Activated T-helper 2 cell treated with anti-CD3 and anti-CD28 coated beads, Interferon-gamma antibody, Interleukin-2, Interleukin-4, amounts not matched to agents 10 μg/mL and 5 μg/mL and 100 μg/mL, durations not matched to agents 14 hours and 24 hours and 36 hours (primary cell): ENCODE measurements around the gene AHR. TPM values are rescaled to one million over a fixed set of nuclear protein-coding genes. Genes with fewer than 3 reads are reported as not detected.

Experiments
- DNase-seq: peaks from one replicate; pipeline ENCODE4 v3.0.0; 2021; ENCODE audit warnings: low spot score
- H3K27ac Mint-ChIP-seq: one replicate; pipeline ENCODE4 v1.8.0; 2021; ENCODE audit warnings: mixed read lengths
- H3K27me3 Mint-ChIP-seq: one replicate; pipeline ENCODE4 v1.8.0; 2021; ENCODE audit warnings: low read depth, mixed read lengths
- H3K36me3 Mint-ChIP-seq: one replicate; pipeline ENCODE4 v1.8.0; 2021; ENCODE audit warnings: low read depth, mixed read lengths
- H3K4me1 Mint-ChIP-seq: one replicate; pipeline ENCODE4 v1.8.0; 2021; ENCODE audit warnings: low read depth, mixed read lengths
- H3K4me3 Mint-ChIP-seq: one replicate; pipeline ENCODE4 v1.8.0; 2021; ENCODE audit warnings: low read depth, mild to moderate bottlenecking, moderate library complexity, mixed read lengths
- H3K9me3 Mint-ChIP-seq: one replicate; pipeline ENCODE4 v1.8.0; 2021; ENCODE audit warnings: mixed read lengths
- intact Hi-C: fragments of 100-400 bp; cut with micrococcal nuclease; formaldehyde crosslinking; loops from one replicate; pipeline ENCODE4 v1.15.1; 2023
- total RNA-seq: library from RNA; stranded (reverse); gene quantifications from 2 replicates; pipeline ENCODE4 v1.2.3, GENCODE V29; 2022

Gene AHR
- total RNA-seq, 1 donor from 2014 or later = 37.2 TPM

DNA sequence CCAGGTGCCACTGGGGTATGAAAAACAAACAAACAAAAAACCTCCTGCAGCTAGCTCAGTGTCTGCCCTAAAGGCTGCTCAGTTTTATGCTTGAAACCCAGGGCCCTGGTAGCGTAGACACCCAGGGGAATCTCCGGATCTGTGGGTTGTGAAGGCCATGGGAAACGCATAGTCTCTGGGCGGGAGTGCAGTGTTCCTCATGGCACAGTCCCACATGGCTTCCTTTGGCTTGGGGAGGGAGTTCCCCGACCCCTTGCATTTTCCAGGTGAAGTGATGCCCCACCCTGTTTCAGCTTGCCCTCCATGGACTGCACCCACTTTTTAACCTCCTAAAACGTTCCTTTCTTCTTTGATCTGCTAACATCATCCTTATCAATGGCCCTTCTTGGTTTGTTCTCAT is 56.0 kb downstream of the AHR start:
- peaks cover 42% of the 10 kb centered on the region for H3K36me3 Mint-ChIP-seq
- no peak overlapping the region for H3K27ac Mint-ChIP-seq
- no peak for DNase-seq
- H3K9me3 Mint-ChIP-seq = peaks cover 32% of the 10 kb centered on the region
- H3K4me1 Mint-ChIP-seq = peaks cover 2% of the 10 kb centered on the region
- H3K4me3 Mint-ChIP-seq = no peak overlapping the region
- intact Hi-C loops = no loop called here
- no peaks in the 10 kb centered on the region for H3K27me3 Mint-ChIP-seq

DNA sequence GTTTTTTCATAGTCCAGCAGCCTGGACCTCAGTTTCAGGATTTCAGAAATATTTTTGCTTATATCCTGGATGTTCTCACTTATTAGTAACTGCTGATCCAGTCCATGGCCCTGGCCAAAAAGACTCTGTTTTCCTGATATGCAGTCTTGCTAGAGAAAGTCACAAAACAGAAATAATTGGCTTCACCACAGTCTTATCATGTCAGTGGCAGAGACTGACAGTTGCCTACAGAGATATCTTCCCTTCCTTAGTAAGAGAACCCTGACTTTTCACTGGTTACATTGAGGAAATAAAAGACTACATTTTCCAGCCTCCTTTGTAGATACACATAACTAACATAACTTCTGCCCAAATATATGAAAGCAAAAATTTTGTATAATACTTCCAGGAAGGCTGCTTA is 56.6 kb downstream of the AHR start:
- H3K4me3 Mint-ChIP-seq = no peak overlapping the region
- intact Hi-C loops = no loop called here
- DNase-seq = no peak
- peaks cover 26% of the 10 kb centered on the region for H3K9me3 Mint-ChIP-seq
- H3K4me1 Mint-ChIP-seq = peaks cover 2% of the 10 kb centered on the region
- H3K27me3 Mint-ChIP-seq = no peaks in the 10 kb centered on the region
- no peak overlapping the region for H3K27ac Mint-ChIP-seq
- H3K36me3 Mint-ChIP-seq = peaks cover 37% of the 10 kb centered on the region

DNA sequence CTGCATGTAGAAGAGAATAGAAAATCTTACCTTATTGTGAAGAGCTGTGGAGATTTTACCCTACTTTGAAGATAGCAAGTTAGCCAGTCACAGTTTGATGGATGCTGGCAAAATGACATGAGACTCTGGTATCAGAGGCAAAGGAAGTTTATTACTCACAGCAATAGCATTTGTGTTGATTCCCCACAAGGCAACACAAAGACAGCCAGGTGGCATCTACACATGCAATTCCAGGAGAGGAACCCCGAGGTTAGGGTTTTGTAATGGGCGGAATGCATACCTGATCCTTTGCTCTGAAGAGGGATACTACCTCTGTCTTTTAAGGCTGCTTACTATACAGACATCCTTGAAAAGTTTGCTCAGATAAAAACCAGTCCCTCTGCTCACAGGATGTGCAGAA is 59.5 kb downstream of the AHR start:
- no peak for DNase-seq
- intact Hi-C loops = no loop called here
- H3K9me3 Mint-ChIP-seq = peaks cover 3% of the 10 kb centered on the region
- peaks cover 23% of the 10 kb centered on the region for H3K36me3 Mint-ChIP-seq
- no peak overlapping the region for H3K4me3 Mint-ChIP-seq
- no peak overlapping the region for H3K27ac Mint-ChIP-seq
- H3K27me3 Mint-ChIP-seq = no peaks in the 10 kb centered on the region
- peaks cover 2% of the 10 kb centered on the region for H3K4me1 Mint-ChIP-seq

DNA sequence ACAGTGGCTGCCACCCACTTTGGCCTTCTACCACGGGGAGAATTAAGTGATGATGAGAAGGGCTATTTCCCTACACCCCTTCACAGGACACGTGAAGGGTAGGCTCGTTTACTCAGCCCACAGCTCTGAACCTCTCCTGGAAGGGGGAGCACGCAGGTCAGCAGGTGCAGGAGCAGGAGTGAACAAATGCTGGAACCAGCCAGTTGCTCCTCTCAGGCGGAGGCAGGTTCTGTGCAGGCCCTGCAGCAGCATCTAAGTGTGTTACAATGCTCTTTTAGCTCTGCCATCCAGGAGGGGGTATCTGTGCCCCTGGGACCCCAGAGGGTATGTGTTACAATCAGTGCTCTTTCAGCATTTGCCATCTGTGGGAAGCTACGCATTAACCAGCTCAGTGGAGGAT is 61.2 kb downstream of the AHR start:
- Mint-ChIP-seq H3K27me3 (no peaks in the 10 kb centered on the region), H3K27ac (no peak overlapping the region), H3K36me3 (peaks cover 17% of the 10 kb centered on the region), H3K9me3 (no peaks in the 10 kb centered on the region), H3K4me1 (peaks cover 2% of the 10 kb centered on the region), H3K4me3 (no peak overlapping the region)
- no peak for DNase-seq
- intact Hi-C loops = no loop called here

DNA sequence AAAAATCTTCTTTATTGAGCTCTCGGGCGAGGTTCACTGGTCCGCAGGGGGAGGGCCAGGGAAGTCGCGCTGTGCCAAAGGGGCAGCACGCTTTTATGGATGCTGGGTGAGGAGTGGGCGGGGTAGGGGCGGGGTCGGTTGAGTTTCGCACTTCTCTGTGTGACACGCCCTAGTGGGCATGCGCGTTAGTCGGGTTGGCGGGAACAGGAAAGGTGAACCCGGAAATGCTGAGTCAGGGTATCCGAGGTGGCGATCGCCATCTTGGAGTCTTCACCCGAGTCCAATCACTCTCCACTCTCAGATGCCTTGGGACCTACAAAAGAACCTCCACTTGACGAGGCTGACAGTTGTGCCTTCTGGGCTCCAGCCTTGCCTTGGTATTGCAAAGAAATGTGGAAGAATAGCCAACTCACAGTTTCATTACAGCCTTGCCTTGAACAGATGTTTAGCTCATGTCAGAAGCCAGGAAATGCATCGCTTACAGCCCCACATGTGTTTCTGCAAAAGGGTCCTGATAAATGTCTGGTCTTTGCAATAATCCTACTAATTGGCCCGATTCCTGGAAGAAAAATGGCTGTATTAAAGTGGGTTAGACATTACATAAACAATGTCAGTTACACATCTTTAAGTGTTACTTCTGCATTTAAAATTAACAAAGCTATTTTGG is 64.1 kb downstream of the AHR start:
- DNase-seq = no peak
- Mint-ChIP-seq H3K4me3 (no peak overlapping the region), H3K27me3 (no peaks in the 10 kb centered on the region), H3K36me3 (peaks cover 13% of the 10 kb centered on the region), H3K9me3 (no peaks in the 10 kb centered on the region), H3K4me1 (peaks cover 14% of the 10 kb centered on the region), H3K27ac (no peak overlapping the region)
- intact Hi-C loops = no loop called here

DNA sequence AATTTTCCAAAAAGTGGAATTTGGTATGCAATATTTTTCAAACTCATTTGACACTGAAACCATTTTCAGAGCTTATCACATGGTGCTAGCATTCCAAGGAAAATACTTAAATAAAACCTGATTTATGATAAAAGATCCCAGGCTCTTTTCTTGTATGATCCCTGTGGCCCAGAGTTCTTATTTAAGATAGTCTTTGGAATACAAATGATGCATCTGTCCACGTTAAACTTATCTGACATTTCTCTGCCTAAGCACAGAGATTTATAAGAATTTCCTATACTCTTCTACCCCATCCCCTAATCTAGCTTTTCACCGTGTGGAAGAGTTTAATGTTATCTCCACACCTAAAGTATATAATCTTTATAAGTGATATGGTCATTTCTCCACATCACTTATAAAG is 66.2 kb downstream of the AHR start:
- Mint-ChIP-seq H3K36me3 (peaks cover 11% of the 10 kb centered on the region), H3K27me3 (no peaks in the 10 kb centered on the region)

DNA sequence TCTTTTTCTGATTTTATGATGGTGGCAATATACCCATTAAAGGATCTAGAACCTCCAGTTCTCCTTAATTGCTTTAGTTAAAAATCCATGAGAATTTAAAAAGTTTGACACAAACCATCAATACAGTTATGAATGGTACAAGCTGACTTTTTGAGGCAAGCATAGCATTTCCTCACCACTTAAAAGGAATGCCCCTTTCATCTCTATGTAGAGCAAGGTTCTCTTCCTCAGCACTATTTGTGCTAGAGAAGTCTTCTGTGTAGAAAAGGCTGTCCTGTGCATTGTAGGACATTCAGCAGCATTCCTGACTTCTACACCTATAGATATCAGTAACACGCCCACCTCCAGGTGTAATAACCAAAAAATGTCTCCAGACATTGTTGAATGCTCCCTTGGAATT is 67.3 kb downstream of the AHR start:
- H3K4me3 Mint-ChIP-seq = no peak overlapping the region
- H3K9me3 Mint-ChIP-seq = no peaks in the 10 kb centered on the region
- no peak overlapping the region for H3K27ac Mint-ChIP-seq
- intact Hi-C loops = loop anchor here (5.0 kb wide), 1 partner anchor 37 kb away; no protein-coding TSS in a partner anchor
- H3K27me3 Mint-ChIP-seq = no peaks in the 10 kb centered on the region
- DNase-seq = no peak
- peaks cover 17% of the 10 kb centered on the region for H3K4me1 Mint-ChIP-seq
- peaks cover 8% of the 10 kb centered on the region for H3K36me3 Mint-ChIP-seq

More for the DNA sequence above, 66.2 kb downstream of the AHR start:
- intact Hi-C loops = loop anchor here (5.0 kb wide), 1 partner anchor 38 kb away; no protein-coding TSS in a partner anchor
- Mint-ChIP-seq H3K9me3 (no peaks in the 10 kb centered on the region), H3K27ac (no peak overlapping the region), H3K4me3 (no peak overlapping the region), H3K4me1 (peaks cover 14% of the 10 kb centered on the region)
- DNase-seq = no peak

DNA sequence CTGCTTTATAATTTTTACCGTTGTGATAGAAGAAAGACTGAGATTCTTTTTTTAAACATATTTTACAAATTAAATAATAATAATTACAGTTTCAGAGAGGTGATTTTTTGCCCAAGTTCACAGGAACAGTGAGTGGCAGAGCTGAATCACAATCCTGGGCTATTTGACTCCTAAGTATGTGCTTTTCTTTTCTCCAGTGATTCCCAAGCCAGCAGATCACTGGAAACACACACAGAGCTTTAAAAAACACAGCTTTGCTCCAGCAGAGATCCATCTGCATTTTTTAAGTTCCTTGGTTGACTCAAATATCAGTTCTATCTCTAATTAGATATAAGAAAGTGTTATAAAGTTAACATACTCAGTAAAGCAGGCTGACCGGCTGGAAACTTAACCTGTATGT is 69.0 kb downstream of the AHR start:
- no peak overlapping the region for H3K27ac Mint-ChIP-seq
- H3K9me3 Mint-ChIP-seq = no peaks in the 10 kb centered on the region
- DNase-seq = no peak
- no peaks in the 10 kb centered on the region for H3K36me3 Mint-ChIP-seq
- no peaks in the 10 kb centered on the region for H3K27me3 Mint-ChIP-seq
- peaks cover 20% of the 10 kb centered on the region for H3K4me1 Mint-ChIP-seq
- intact Hi-C loops = loop anchor here (5.0 kb wide), 1 partner anchor 35 kb away; no protein-coding TSS in a partner anchor
- no peak overlapping the region for H3K4me3 Mint-ChIP-seq

DNA sequence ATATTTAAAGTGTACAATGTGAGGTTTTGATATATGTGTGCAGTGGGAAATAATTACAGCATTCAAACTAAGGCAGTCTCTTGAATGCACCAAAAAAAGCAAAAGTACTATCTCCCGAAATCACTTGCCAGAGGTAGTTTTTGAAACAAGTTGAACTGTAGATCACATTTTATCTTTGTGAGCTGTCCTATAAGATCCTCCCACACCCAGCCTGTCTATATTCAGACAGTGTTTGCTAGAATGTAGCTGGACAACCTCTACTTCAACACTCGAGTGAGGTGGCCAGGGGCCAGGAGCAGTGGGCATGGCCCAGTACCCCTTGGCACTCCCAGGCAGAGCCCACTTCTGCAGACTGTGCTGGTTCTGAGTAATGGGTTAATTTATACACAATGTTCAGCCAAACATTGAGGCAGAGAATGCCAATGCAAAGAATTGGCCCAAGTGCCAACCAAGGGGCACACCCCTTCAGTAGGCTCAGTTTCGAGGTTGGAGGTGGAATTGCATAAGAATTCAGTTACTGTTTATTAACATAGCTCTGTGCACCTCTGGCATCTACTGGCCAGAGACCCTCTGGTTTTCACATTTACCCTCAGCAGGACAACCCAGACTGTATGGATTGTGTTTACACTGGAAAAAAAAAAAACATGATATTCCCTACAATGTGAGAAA is 70.5 kb downstream of the AHR start:
- Mint-ChIP-seq H3K4me3 (no peak overlapping the region), H3K9me3 (no peaks in the 10 kb centered on the region), H3K27me3 (no peaks in the 10 kb centered on the region), H3K4me1 (peaks cover 20% of the 10 kb centered on the region), H3K27ac (no peak overlapping the region), H3K36me3 (no peaks in the 10 kb centered on the region)
- DNase-seq = no peak
- intact Hi-C loops = loop anchor here (5.0 kb wide), 1 partner anchor 33 kb away; no protein-coding TSS in a partner anchor

DNA sequence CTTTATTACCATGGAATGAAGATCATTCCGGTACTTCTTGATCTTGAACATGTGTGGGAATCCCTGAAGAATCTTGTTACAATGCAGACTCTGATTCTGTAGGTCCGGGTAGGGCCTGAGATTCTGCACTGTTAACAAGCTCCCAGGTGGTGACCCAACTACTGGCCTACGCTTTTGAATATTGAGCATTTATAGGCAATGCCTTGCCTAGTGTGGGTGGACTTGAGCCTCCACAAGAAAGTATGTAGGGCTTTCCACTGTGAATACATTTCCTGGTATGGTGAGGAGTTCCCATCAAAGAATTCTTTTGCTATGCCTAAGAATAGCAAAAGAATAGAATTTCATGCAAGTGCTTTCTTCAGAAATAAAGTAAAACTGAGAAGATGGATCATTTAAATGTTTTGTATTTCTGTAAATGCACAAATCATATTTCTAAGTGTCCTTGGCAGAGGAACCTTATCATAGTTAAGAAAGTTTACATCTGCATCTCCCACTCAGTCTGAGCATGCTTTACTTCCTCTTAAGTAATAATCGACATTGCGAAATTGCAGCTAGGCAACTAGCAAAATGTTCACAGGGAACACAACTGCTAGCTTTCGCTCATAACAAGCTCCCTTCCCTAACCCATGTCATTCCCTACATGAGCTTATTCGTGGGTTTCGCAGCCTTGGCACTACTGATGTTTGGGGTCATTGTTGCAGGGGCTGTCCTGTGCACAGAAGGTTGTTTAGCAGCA is 71.4 kb downstream of the AHR start:
- Mint-ChIP-seq H3K4me3 (no peak overlapping the region), H3K9me3 (no peaks in the 10 kb centered on the region), H3K27me3 (no peaks in the 10 kb centered on the region)

DNA sequence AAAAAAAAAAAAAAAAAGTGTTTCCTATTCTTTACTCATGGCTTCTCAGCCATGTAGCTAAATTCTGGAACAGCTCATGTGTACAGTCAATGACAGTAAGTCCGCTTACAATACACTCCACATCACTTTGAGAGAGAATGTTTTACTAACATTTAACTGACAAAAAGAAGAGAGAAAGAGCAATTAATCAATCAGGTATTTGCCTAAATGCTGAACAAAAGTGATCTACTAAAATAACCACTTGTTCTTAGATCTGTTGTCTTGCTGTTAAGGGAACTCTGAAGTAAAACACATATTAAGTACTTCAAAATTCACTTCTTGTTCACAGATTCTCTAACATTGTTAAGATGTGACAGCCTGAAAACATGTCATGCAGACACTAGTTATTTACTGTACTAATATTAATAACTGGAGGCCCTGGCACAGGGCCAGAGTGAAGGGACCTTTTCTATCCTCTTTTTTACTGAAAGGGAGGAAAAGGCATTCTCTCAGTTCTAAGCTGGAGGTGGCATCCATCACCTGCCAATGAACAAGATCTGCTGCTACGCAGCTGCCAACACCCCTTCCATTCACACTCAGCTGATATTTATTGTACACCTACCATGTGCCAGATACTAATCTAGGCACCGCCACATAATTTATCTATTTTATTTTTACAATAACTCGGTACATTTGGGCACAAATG is 72.6 kb downstream of the AHR start:
- Mint-ChIP-seq H3K27ac (no peak overlapping the region), H3K9me3 (no peaks in the 10 kb centered on the region), H3K4me1 (peaks cover 8% of the 10 kb centered on the region), H3K36me3 (no peaks in the 10 kb centered on the region), H3K4me3 (no peak overlapping the region), H3K27me3 (peaks cover 1% of the 10 kb centered on the region)
- no peak for DNase-seq
- intact Hi-C loops = no loop called here

More for the DNA sequence above, 71.4 kb downstream of the AHR start:
- intact Hi-C loops = loop anchor here (5.0 kb wide), 1 partner anchor 32 kb away; no protein-coding TSS in a partner anchor
- H3K4me1 Mint-ChIP-seq = peaks cover 19% of the 10 kb centered on the region
- no peaks in the 10 kb centered on the region for H3K36me3 Mint-ChIP-seq
- H3K27ac Mint-ChIP-seq = no peak overlapping the region
- no peak for DNase-seq

DNA sequence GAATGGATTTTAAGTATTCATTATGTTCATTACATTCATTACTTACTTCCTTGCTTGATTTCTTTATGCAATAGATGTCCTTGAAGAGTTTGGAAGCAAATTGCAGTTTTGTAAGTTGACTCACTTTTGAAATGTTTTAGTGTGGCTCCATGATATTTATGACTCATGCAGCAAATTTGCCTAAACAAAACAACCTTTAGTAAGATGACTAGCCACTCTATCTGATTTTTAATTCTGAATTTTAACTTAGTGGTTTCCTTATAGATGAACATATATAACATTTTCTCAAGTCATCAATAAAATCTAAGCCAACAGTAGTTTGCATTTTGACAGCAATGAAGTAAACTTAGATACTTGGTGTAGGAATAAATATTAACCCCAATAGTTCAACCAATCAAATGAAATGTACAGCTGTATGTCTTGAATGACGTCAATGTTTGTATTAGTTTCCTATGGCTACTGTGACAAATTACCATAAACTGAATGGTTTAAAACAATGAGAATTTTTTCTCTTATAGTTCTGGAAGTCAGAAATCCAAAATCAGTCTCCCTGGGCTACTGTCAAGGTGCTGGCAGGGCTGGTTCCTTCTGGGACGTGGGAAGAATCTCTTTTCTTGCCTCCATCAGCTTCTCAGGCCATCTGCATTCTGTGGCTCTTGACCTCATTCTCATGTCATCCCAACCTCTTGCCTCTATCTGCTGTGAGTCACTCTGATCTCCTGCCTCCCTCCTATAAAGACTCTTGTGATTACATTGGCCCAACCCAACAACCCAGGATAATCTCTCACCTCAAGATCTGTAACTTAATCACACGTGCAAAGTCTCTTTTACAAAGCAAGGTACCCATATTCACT is 73.4 kb downstream of the AHR start:
- no peak for DNase-seq
- Mint-ChIP-seq H3K4me3 (no peak overlapping the region), H3K9me3 (no peaks in the 10 kb centered on the region), H3K36me3 (no peaks in the 10 kb centered on the region), H3K4me1 (peaks cover 6% of the 10 kb centered on the region), H3K27me3 (peaks cover 6% of the 10 kb centered on the region), H3K27ac (no peak overlapping the region)
- intact Hi-C loops = no loop called here
